HS-27A (cell line): ENCODE measurements around the gene PFKFB3.
"Not testable (repeated sequence)": the region's sequence is repeated elsewhere in the genome, so short reads cannot be mapped to it uniquely, and the experiment has no call there.

Experiments used
- DNase-seq: peaks from one replicate; pipeline ENCODE4 v3.0.0-alpha.2; 2012; ENCODE audit warnings: low read depth, missing footprints

The PFKFB3 gene

DNA sequence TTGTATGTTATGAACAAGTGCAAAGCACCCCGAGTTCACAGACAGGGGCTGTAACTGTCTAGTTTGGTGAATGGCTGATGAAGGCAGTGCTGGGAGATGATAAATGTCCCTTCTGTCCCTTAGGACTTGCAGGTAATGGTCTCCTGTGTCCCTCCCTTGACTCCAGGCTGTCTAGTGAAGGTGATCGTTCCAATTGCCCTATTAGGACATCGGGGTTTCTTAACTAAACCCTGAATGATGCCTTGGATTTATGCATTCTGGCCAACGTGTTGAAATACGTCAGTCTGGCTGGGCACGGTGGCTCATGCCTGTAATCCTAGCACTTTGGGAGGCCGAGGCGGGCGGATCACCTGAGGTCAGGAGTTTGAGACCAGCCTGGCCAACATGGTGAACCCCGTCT is 69.4 kb downstream of the PFKFB3 start:
- no peak for DNase-seq

DNA sequence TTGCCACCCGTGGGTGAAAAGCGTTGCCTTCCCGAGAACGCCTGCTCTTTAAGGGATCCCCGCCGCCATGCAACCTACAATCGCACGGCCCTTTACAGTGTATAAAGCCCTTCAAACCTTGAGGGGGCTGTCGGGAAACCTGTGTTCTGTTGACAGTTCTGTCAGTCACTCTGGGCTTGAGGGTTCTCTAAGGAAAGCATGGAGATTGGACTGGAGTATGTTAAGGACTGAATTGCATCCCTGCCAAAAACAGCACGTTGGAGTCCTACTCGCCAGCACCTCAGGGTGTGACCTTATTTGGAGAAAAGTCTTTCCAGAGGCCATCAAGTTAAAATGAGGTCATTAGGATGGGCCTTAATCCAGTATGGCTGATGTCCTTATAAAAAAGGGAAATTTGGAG is 70.6 kb downstream of the PFKFB3 start:
- DNase-seq, result no peak

- DNase-seq, result no peak
These were observed 71.3 kb downstream of the PFKFB3 start for GRCh38 chr10:6274040-6274439.

DNA sequence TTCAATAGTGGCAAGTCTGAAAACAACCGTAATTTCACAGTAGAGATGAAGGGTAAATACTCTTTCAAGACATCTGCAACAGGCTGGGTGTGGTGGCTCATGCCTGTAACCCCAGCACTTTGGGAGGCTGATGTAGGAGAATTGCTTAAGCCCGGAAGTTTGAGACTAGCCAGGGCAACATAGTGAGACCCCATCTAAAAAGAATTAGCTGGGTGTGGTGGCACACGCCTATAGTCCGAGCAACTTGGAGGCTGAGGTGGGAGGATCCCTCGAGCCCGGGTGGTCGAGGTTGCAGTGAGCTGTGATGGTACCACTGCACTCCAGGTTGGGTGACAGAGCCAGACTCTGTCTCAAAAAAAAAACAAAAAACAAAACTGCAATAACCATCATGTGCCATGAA is 71.8 kb downstream of the PFKFB3 start:
- no peak for DNase-seq

DNA sequence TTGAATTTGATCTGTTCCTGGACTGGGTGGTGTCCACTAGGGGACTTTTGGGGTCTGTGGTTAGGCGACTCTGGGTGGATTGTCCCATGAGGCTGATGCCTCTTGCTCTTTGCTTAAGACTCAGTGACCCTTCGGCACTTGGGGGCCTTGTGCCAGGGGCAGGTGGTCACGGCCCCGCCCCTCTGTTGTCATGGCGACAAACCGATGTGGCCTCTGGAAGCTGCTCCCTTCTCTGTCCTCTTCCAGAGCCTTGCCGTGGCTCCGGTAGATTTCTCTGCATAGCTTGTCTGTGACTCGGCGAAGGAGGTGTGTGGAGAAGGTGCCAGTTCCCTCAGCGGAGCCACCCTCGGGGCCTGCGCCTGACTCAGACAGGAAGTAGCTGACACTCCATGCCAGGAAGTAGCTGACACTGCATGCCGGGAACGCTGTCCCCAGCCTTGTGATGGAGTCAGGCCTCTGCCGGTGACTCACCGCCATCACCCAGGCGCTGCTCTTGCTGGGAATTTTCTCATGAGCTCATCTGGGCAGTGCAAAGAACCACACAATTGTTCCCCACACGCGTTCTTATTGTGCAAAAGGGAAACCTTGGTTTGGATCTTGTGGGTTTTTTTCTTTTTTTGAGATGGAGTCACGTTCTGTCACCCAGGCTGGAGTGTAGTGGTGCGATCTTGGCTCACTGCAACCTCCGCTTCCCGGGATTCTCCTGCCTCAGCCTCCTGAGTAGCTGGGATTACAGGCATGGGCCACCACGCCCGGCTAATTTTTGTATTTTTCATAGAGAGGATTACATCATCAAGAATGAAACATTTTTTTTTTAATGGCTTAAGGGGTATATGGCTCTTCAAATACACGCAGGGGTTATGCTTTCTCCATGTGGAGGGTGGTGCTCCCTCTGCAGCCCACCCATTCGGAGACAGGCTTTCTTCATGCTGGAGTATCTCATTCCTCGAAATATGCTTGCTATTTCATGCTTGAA is 72.6 kb downstream of the PFKFB3 start:
- peak; percentile 26 for DNase-seq

DNA sequence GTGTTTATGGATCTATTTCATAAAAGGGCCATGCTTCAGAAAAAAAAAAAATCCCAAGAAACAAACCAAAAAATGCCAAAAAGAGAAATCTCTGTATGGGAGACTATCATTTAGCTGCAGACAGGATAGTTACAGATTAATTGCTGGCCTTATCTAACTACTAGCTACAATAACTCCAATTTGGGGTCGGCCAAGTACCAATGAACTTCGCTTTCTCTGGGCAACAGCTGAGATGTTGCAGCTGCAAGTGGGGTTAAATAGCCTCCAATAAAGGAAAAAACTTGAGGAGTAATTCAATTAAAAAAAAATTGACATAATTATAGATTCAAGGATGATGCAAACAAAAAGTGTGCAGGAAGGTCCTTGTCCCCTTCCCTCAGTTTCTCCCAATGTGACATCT is 73.6 kb downstream of the PFKFB3 start:
- DNase-seq, result no peak

- no peak for DNase-seq
These were observed 75.9 kb downstream of the PFKFB3 start for GRCh38 chr10:6278519-6279120.

GRCh38 chr10:6279540-6280267 is 77.0 kb downstream of the PFKFB3 start:
- DNase-seq, result no peak

DNA sequence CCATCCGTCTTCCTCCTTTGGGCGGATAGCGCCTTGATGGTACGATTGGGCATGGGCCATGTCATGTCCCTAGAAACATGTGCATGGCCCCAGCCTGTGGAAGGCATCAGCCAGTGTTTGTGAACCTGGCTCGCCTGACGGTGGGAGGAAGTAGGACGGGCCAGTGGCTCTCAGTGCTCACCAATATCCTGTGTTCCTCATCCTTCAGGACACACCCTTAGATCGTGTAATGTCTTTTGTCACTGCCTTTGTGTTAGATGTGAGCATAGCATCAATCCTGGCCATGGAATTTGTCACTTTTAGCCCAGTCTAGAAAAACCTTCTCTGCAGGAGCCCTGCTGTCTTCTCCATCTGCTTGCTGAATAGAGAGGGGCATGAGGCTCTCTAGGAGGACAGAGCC is 77.6 kb downstream of the PFKFB3 start:
- DNase-seq, result no peak

- no peak for DNase-seq
These were observed 79.8 kb downstream of the PFKFB3 start for GRCh38 chr10:6282454-6282958.

- DNase-seq, result no peak
These were observed 80.9 kb downstream of the PFKFB3 start for GRCh38 chr10:6283655-6284054.

GRCh38 chr10:6290621-6291020 is 87.9 kb downstream of the PFKFB3 start:
- DNase-seq, result not testable (repeated sequence)

DNA sequence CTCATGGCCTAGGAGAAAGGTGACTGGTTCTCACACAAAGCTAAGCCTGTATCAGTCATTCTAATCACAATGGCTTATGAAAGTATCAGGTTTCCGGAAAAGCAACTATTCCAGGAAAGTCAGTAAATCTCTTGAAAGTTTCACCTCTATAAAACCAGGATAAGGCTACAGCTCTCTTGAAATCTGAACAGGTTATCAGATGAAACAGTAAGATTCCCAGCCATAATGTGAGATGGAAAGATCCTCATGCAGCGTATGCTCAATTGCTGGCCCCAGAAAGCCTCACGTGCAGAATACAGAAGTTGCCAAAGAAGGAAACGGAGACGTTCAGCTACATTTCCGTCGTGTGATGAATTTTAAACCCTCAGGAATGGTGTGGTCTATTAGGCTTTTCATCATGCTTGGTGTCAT is 90.0 kb downstream of the PFKFB3 start:
- no peak for DNase-seq

- DNase-seq, result not testable (repeated sequence)
These were observed 93.7 kb downstream of the PFKFB3 start for GRCh38 chr10:6296425-6296824.

GRCh38 chr10:6296828-6297251 is 94.1 kb downstream of the PFKFB3 start:
- DNase-seq, result no peak

DNA sequence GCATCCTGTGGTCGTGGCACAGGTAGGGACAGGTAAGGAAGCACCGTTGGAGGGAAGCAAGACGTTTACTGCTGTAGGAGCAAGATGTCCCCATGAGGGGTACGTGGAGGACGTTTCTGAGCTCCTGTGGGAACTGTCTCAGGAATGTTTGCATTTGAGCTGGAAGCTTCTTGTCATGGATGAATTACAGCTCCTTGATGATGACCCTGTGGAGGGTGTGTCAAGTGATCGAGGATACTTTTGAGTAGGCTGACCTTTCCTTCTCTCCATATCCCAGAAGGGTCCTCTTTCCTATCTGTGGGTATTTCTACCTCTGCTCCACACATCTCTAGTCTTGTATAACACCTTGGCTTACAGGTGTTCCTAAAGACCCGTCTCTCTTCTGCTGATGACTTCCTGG is 94.8 kb downstream of the PFKFB3 start:
- no peak for DNase-seq

DNA sequence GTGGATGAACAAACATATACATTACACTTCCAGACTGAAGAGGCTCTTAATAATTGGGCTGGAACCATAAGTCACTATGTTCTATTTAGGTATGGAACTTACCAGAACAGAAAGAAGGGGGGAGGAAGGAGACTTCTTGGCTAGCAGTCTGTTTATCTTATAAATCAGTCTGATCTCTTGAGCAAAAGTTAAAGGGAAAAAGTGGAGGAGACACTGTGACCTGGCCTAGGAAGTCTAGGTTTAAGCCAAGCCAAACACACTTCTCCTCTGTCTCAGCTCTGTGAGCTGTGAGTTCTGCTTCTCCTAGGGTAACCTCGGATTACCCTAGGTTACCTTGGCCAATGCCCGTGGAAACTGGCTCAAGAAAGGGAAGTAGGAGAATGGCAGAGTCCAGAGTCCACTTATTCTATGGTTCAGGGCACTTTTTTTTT is 95.2 kb downstream of the PFKFB3 start:
- no peak for DNase-seq

DNA sequence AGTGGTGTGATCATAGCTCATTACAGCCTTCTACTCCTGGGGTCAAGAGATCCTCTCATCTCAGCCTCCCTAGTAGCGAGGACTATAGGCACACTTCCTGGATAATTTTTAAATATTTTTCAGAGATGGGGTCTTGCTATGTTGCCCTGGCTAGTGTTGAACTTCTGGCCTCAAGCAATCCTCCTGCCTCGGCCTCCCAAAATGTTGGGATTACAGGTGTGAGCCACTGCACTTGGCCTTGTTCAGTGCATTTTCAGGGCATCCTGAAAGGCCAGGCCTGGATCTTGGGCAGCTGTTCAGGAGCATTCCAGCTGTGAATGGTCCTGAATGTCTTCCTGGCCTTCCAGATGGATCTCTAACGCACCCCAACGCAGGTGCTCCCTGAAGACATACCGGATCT is 95.7 kb downstream of the PFKFB3 start:
- DNase-seq, result no peak

GRCh38 chr10:6299234-6299633 is 96.5 kb downstream of the PFKFB3 start:
- DNase-seq, result no peak

DNA sequence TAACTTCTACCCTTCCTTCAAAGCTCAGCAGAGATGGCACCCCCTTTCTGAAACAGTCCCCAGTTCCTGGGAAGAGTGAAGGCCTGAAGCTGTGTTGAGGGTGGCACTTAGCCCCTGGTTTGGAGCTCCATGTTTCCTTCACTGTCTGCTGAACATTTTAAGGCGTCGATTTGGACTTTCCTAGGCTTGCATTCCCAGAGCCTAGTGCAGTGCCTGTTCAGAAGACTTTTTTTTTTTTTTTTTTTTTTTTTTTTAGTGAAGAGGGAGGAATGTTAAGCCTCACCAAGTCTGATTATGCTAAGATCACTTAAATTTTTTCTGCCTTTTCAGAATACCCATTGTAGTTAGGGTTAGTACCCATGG is 97.0 kb downstream of the PFKFB3 start:
- no peak for DNase-seq

DNA sequence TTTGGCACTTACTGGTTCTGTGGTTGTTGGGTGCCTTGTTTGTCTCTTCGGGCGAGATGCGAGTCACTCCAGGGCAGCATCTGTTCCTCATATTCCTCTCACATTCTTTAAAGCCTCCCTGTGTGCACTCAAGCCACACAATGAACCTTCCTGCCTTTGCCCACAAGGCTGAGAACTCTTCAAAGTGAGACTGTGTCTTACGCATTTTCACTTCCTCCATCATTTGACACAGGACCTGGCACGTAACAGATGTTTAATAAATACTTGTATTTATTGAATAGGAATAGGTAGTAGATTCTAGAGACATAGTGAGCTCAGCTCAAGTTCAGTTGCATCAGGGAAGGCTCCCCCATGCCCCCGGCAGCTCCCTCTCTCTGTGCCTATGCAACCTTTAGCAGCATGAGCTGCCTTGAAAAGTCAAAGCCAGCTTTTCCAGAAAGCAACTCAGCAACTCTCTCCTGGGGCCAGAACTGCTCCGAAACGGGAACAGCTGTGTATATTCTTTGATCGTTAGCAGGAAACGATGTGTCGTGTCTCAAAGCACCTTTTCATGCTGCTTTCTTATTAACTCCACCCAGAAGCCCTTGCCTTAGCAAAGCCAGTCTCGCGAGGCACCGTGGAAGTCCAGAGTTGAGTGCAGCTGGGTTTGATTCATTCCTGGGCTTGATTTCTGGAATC is 97.5 kb downstream of the PFKFB3 start:
- DNase-seq, result no peak
